ENCODE measurements around the gene RAMACL. TPM values are rescaled to one million over a fixed set of nuclear protein-coding genes. Genes with fewer than 3 reads are reported as not detected.

The RAMACL gene
- total and polyA plus RNA-seq, 2 of the 4 experiments (the other 2 are of a cell fraction) = 0.46 to 0.90 TPM

- TF ChIP-seq RFX5 (IDR thresholded peaks at IDR 0.05; ENCODE audit: low read depth, low read length) (no peak), CTCF (conservative IDR thresholded peaks at IDR 0.05; ENCODE audit: low read depth, low read length) (no peak), USF2 (IDR thresholded peaks at IDR 0.05; ENCODE audit: low read depth, low read length) (no peak), POLR2A (IDR thresholded peaks at IDR 0.05; ENCODE audit: low read depth, low read length) (no peak), MXI1 (IDR thresholded peaks at IDR 0.05; ENCODE audit: borderline replicate concordance, low read depth, low read length) (no peak), SMC3 (IDR thresholded peaks at IDR 0.05; ENCODE audit: low read depth, low read length) (no peak), FOS (IDR thresholded peaks at IDR 0.05; ENCODE audit: low read depth, low read length) (no peak), RAD21 (IDR thresholded peaks at IDR 0.05; ENCODE audit: low read length) (no peak), CHD1 (IDR thresholded peaks at IDR 0.05; ENCODE audit: low read depth, low read length) (no peak), NFE2L2 (IDR thresholded peaks at IDR 0.05; ENCODE audit: low read depth, low read length) (no peak), CEBPB (IDR thresholded peaks at IDR 0.05; ENCODE audit: low read depth, low read length) (no peak), MAZ (IDR thresholded peaks at IDR 0.05; ENCODE audit: borderline replicate concordance, low read depth, low read length) (no peak), MAFK (IDR thresholded peaks at IDR 0.05; ENCODE audit: low read depth, low read length) (no peak), RCOR1 (IDR thresholded peaks at IDR 0.05; ENCODE audit: insufficient replicate concordance, low read length) (no peak), ELK1 (IDR thresholded peaks at IDR 0.05; ENCODE audit: borderline replicate concordance, low read depth, low read length) (no peak), BHLHE40 (IDR thresholded peaks at IDR 0.05; ENCODE audit: low read depth, low read length) (no peak)
- Histone ChIP-seq H2BK5ac (ENCODE audit: low read depth, low read length, poor library complexity, severe bottlenecking) (no peak overlapping the region), H4K91ac (ENCODE audit: insufficient read depth, low read depth, low read length) (no peak overlapping the region), H3K4me3 (ENCODE audit: insufficient read depth, low read depth, low read length) (no peak overlapping the region), H3K27ac (ENCODE audit: insufficient read depth, low read length) (no peak overlapping the region), H4K8ac (ENCODE audit: low read depth in 2 of 2, low read length in 2 of 2) (no peak overlapping the region), H3K4me2 (ENCODE audit: low read depth, low read length) (no peak overlapping the region), H3K56ac (ENCODE audit: extremely low read depth, insufficient read depth, low read length) (no peak overlapping the region), H2BK20ac (ENCODE audit: low read depth, low read length) (no peak overlapping the region), H3K18ac (ENCODE audit: low read depth, low read length) (no peak overlapping the region), H3K14ac (replicated peaks; ENCODE audit: low read depth, low read length) (no peak overlapping the region), H2AK5ac (ENCODE audit: low read depth, low read length) (no peak overlapping the region; the same call in 1 of the 2 replicates), H3K23ac (ENCODE audit: low read depth, low read length) (no peak overlapping the region), H3K9me1 (ENCODE audit: insufficient read depth, low read length) (peaks cover 4% of the 10 kb centered on the region; the same call in 1 of the 2 replicates), H3K79me1 (ENCODE audit: low read depth in 1 of 2, low read length in 2 of 2) (peaks cover 32 to 35% of the 10 kb centered on the region in 2 experiments), H2AFZ (replicated peaks; ENCODE audit: low read length, poor library complexity) (no peak overlapping the region), H3K27me3 (ENCODE audit: control insufficient read depth, insufficient read depth, low read length) (no peaks in the 10 kb centered on the region), H2BK120ac (ENCODE audit: low read depth, low read length) (no peak overlapping the region), H4K5ac (ENCODE audit: low read depth, low read length) (no peak overlapping the region), H3K9me3 (ENCODE audit: control insufficient read depth, insufficient read depth, low read length) (no peaks in the 10 kb centered on the region), H2AK9ac (replicated peaks; ENCODE audit: low read depth, low read length, poor library complexity) (no peak overlapping the region), H3K9ac (ENCODE audit: low read depth, low read length) (no peak overlapping the region), H3K4ac (ENCODE audit: low read depth, low read length) (no peak overlapping the region), H2BK15ac (ENCODE audit: low read depth, low read length) (no peak overlapping the region), H3K4me1 (ENCODE audit: control insufficient read depth, insufficient read depth, low read length) (peaks cover 17% of the 10 kb centered on the region), H4K20me1 (ENCODE audit: insufficient read depth, low read length) (peaks cover 7% of the 10 kb centered on the region; the same call in 1 of the 2 replicates), H3K36me3 (ENCODE audit: control insufficient read depth, insufficient read depth, low read length) (peaks cover 5% of the 10 kb centered on the region; the same call in 1 of the 2 replicates)
- no peak for ATAC-seq (ENCODE audit: low read depth)
- intact Hi-C loops (cut with micrococcal nuclease) = no loop called here
- 87% methylated on average over 3 of the region's 11 CpGs; no CpG with 5 or more reads in 1 of the 2 experiments for WGBS, 2 experiments (ENCODE audit: extremely low coverage in 2 of 2, insufficient read length in 1 of 2)
- ChIA-PET CTCF (interaction anchor here (1.5 kb wide), 2 partner anchors 9 to 18 kb away, joined by 4 to 5 read pairs; no protein-coding TSS in a partner anchor), POLR2A (ENCODE audit: unreplicated experiment) (no interaction called here)
- no peak for DNase-seq
- BruUV-seq (replicated peaks) = no TSS peak
- in situ Hi-C loops (cut with MboI; ENCODE audit: low sequenced_read_pairs) = no loop called here
- dilution Hi-C loops (cut with HindIII; ENCODE audit: low sequenced_read_pairs, unreplicated experiment) = no loop called here
These were observed 11.3 kb downstream of the RAMACL start for GRCh38 chr6:166575205-166575604.

Data from IMR-90 (cell line).